Measurements from ENCODE around the gene DNAH1.

The DNAH1 gene

GRCh38 chr3:52373676-52374075 lies 57.6 kb downstream of the DNAH1 start:
- H3K27me3 ChIP-seq (ENCODE audit: low read depth), result peaks cover 23% of the 10 kb centered on the region
- no peaks in the 10 kb centered on the region for H3K4me1 ChIP-seq
- no peak overlapping the region for H3K4me3 ChIP-seq
- in situ Hi-C loops (cut with MboI; ENCODE audit: low sequenced_read_pairs), result no loop called here
- H3K36me3 ChIP-seq (replicated peaks), result no peaks in the 10 kb centered on the region
- DNase-seq (ENCODE audit: low spot score in 2 of 2), result no peak
- no peaks in the 10 kb centered on the region for H3K9me3 ChIP-seq

- in situ Hi-C loops (cut with MboI; ENCODE audit: low sequenced_read_pairs), result no loop called here
- H3K4me3 ChIP-seq, result no peak overlapping the region
- no peaks in the 10 kb centered on the region for H3K36me3 ChIP-seq (replicated peaks)
- DNase-seq (ENCODE audit: low spot score in 2 of 2), result no peak
- H3K27me3 ChIP-seq (ENCODE audit: low read depth), result peaks cover 23% of the 10 kb centered on the region
- no peaks in the 10 kb centered on the region for H3K4me1 ChIP-seq
- no peaks in the 10 kb centered on the region for H3K9me3 ChIP-seq
Measured at GRCh38 chr3:52374173-52374572, 58.1 kb downstream of the DNAH1 start.

GRCh38 chr3:52379610-52380009 lies 63.5 kb downstream of the DNAH1 start:
- DNase-seq (ENCODE audit: low spot score in 2 of 2), result no peak
- H3K9me3 ChIP-seq, result no peaks in the 10 kb centered on the region
- H3K4me1 ChIP-seq, result no peaks in the 10 kb centered on the region
- no peaks in the 10 kb centered on the region for H3K36me3 ChIP-seq (replicated peaks)
- no peak overlapping the region for H3K4me3 ChIP-seq
- in situ Hi-C loops (cut with MboI; ENCODE audit: low sequenced_read_pairs), result no loop called here
- peaks cover 3% of the 10 kb centered on the region; the same call in 1 of the 2 replicates for H3K27me3 ChIP-seq (ENCODE audit: low read depth)

- H3K9me3 ChIP-seq, result no peaks in the 10 kb centered on the region
- DNase-seq (ENCODE audit: low spot score in 2 of 2), result no peak
- H3K4me3 ChIP-seq, result no peak overlapping the region
- H3K4me1 ChIP-seq, result no peaks in the 10 kb centered on the region
- no peaks in the 10 kb centered on the region for H3K36me3 ChIP-seq (replicated peaks)
- H3K27me3 ChIP-seq (ENCODE audit: low read depth), result peaks cover 3% of the 10 kb centered on the region; the same call in 1 of the 2 replicates
- in situ Hi-C loops (cut with MboI; ENCODE audit: low sequenced_read_pairs), result no loop called here
Measured at GRCh38 chr3:52380023-52380422, 63.9 kb downstream of the DNAH1 start.

GRCh38 chr3:52381623-52382022 lies 65.5 kb downstream of the DNAH1 start:
- DNase-seq (ENCODE audit: low spot score in 2 of 2), result no peak
- Histone ChIP-seq H3K27me3 (ENCODE audit: low read depth) (no peaks in the 10 kb centered on the region; the same call in 1 of the 2 replicates), H3K4me3 (no peak overlapping the region), H3K4me1 (no peaks in the 10 kb centered on the region), H3K36me3 (replicated peaks) (no peaks in the 10 kb centered on the region), H3K9me3 (no peaks in the 10 kb centered on the region)
- in situ Hi-C loops (cut with MboI; ENCODE audit: low sequenced_read_pairs), result no loop called here

GRCh38 chr3:52383446-52383845 lies 67.3 kb downstream of the DNAH1 start:
- Histone ChIP-seq H3K4me1 (no peaks in the 10 kb centered on the region), H3K4me3 (no peak overlapping the region), H3K9me3 (no peaks in the 10 kb centered on the region), H3K36me3 (replicated peaks) (no peaks in the 10 kb centered on the region), H3K27me3 (ENCODE audit: low read depth) (no peaks in the 10 kb centered on the region)
- in situ Hi-C loops (cut with MboI; ENCODE audit: low sequenced_read_pairs), result no loop called here
- no peak for DNase-seq (ENCODE audit: low spot score in 2 of 2)

GRCh38 chr3:52384019-52384761 lies 68.1 kb downstream of the DNAH1 start:
- Histone ChIP-seq H3K4me3 (no peak overlapping the region), H3K4me1 (no peaks in the 10 kb centered on the region), H3K36me3 (replicated peaks) (no peaks in the 10 kb centered on the region), H3K27me3 (ENCODE audit: low read depth) (no peaks in the 10 kb centered on the region), H3K9me3 (no peaks in the 10 kb centered on the region)
- in situ Hi-C loops (cut with MboI; ENCODE audit: low sequenced_read_pairs), result no loop called here
- no peak for DNase-seq (ENCODE audit: low spot score in 2 of 2)

GRCh38 chr3:52385157-52385556 lies 69.0 kb downstream of the DNAH1 start:
- no peaks in the 10 kb centered on the region for H3K27me3 ChIP-seq (ENCODE audit: low read depth)
- in situ Hi-C loops (cut with MboI; ENCODE audit: low sequenced_read_pairs), result no loop called here
- no peaks in the 10 kb centered on the region for H3K4me1 ChIP-seq
- no peaks in the 10 kb centered on the region for H3K36me3 ChIP-seq (replicated peaks)
- H3K4me3 ChIP-seq, result no peak overlapping the region
- no peaks in the 10 kb centered on the region for H3K9me3 ChIP-seq
- DNase-seq (ENCODE audit: low spot score in 2 of 2), result peak; percentile 20 to 69

GRCh38 chr3:52387481-52387880 lies 71.4 kb downstream of the DNAH1 start:
- no peak overlapping the region for H3K4me3 ChIP-seq
- no peaks in the 10 kb centered on the region for H3K27me3 ChIP-seq (ENCODE audit: low read depth)
- no peaks in the 10 kb centered on the region for H3K4me1 ChIP-seq
- H3K36me3 ChIP-seq (replicated peaks), result no peaks in the 10 kb centered on the region
- no peak for DNase-seq (ENCODE audit: low spot score in 2 of 2)
- H3K9me3 ChIP-seq, result no peaks in the 10 kb centered on the region
- in situ Hi-C loops (cut with MboI; ENCODE audit: low sequenced_read_pairs), result no loop called here

- Histone ChIP-seq H3K4me1 (no peaks in the 10 kb centered on the region), H3K27me3 (ENCODE audit: low read depth) (no peaks in the 10 kb centered on the region), H3K4me3 (no peak overlapping the region), H3K9me3 (no peaks in the 10 kb centered on the region), H3K36me3 (replicated peaks) (no peaks in the 10 kb centered on the region)
- no peak for DNase-seq (ENCODE audit: low spot score in 2 of 2)
- in situ Hi-C loops (cut with MboI; ENCODE audit: low sequenced_read_pairs), result no loop called here
Measured at GRCh38 chr3:52388348-52388821, 72.3 kb downstream of the DNAH1 start.

GRCh38 chr3:52388933-52389332 lies 72.8 kb downstream of the DNAH1 start:
- Histone ChIP-seq H3K27me3 (ENCODE audit: low read depth) (no peaks in the 10 kb centered on the region), H3K4me1 (no peaks in the 10 kb centered on the region), H3K4me3 (no peak overlapping the region), H3K9me3 (no peaks in the 10 kb centered on the region), H3K36me3 (replicated peaks) (no peaks in the 10 kb centered on the region)
- in situ Hi-C loops (cut with MboI; ENCODE audit: low sequenced_read_pairs), result no loop called here
- no peak for DNase-seq (ENCODE audit: low spot score in 2 of 2)

- Histone ChIP-seq H3K36me3 (replicated peaks) (no peaks in the 10 kb centered on the region), H3K27me3 (ENCODE audit: low read depth) (no peaks in the 10 kb centered on the region), H3K9me3 (no peaks in the 10 kb centered on the region), H3K4me3 (no peak overlapping the region), H3K4me1 (no peaks in the 10 kb centered on the region)
- DNase-seq (ENCODE audit: low spot score in 2 of 2), result no peak
- in situ Hi-C loops (cut with MboI; ENCODE audit: low sequenced_read_pairs), result no loop called here
Measured at GRCh38 chr3:52391096-52391495, 75.0 kb downstream of the DNAH1 start.

GRCh38 chr3:52392216-52392930 lies 76.3 kb downstream of the DNAH1 start:
- no peaks in the 10 kb centered on the region for H3K36me3 ChIP-seq (replicated peaks)
- in situ Hi-C loops (cut with MboI; ENCODE audit: low sequenced_read_pairs), result no loop called here
- H3K4me1 ChIP-seq, result no peaks in the 10 kb centered on the region
- H3K9me3 ChIP-seq, result no peaks in the 10 kb centered on the region
- no peaks in the 10 kb centered on the region for H3K27me3 ChIP-seq (ENCODE audit: low read depth)
- DNase-seq (ENCODE audit: low spot score in 2 of 2), result no peak
- H3K4me3 ChIP-seq, result no peak overlapping the region

- no peaks in the 10 kb centered on the region for H3K9me3 ChIP-seq
- in situ Hi-C loops (cut with MboI; ENCODE audit: low sequenced_read_pairs), result no loop called here
Measured at GRCh38 chr3:52393131-52393807, 77.2 kb downstream of the DNAH1 start.

More at GRCh38 chr3:52393131-52393807, 77.2 kb downstream of the DNAH1 start:
- no peak for DNase-seq (ENCODE audit: low spot score in 2 of 2)
- Histone ChIP-seq H3K4me1 (no peaks in the 10 kb centered on the region), H3K27me3 (ENCODE audit: low read depth) (no peaks in the 10 kb centered on the region), H3K4me3 (no peak overlapping the region), H3K36me3 (replicated peaks) (no peaks in the 10 kb centered on the region)

Measured in HAP-1 (cell line).